HG03342 (cell line): ENCODE results near the gene AHDC1.

Experiments used
- ATAC-seq: cut with Tn5 transposase; IDR thresholded peaks from one replicate; pipeline ENCODE4 v1.9.1; 2021; ENCODE audit warnings: mild to moderate bottlenecking, moderate library complexity; ENCODE audit not compliant: unreplicated experiment

Gene AHDC1

DNA sequence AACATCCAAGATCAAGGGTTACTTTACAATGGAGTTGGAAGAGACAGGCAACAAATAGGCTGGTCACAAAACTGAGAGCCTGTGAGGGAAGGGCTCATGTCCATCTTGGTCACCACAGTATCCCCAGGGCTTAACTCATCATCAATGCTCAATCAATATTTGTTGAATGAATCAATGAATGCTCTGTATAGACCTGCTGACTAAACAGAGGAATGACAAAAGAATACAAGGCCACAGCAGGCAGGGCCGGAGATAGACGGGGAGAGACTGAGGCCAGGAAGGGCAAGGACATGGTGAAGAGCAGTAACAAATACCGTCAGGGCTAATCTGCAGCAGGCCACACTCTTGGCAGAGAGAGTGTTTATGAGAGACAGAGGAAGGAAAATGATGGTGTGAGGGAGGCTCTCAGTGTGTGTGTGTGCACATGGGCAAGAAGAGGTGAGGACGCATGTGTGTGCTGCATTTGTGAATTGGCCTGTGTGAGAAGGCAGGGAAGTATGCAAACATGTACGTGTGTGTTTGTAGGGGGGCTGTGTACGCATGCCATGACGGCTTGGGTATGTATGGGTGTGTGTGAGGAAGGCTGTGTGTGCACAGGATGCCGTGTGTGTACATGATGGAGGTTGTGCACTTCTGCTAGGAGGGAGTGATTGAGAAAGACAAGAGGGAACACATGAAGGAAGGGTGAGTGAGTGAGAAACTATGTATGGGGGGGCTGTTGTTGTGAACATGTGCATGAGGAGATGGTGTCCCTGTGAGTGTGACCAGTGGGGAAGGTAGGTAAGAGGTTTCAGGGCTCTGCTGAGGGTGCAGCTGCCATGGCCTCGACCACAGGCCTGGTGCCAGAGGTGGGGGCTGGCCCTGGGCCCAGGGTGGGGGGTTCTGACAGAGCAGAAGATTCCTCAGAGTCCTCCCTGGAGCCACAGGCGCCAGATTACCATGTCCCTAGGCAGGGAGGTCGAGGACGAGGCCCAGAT lies 15.4 kb downstream of the AHDC1 start:
- ATAC-seq, result no peak

DNA sequence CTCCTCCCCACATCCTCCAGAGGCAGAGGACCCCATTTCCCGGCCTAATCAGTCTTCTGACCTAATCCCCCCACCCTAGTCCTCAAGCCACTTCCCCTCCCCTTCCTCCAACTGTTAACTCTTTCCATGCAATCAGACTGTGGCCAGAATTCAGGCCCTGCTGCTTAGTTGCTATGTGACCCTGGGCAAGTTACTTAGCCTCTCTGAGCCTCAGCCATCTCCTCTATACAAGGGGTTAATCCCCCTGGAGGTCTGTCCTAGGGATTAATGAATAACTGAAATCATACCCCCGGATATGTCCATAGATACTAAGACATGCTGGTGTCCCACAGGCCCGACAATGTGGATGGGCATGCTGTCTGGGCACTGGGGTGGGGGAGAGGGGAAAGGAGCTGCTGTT lies 18.3 kb downstream of the AHDC1 start:
- ATAC-seq, result no peak

DNA sequence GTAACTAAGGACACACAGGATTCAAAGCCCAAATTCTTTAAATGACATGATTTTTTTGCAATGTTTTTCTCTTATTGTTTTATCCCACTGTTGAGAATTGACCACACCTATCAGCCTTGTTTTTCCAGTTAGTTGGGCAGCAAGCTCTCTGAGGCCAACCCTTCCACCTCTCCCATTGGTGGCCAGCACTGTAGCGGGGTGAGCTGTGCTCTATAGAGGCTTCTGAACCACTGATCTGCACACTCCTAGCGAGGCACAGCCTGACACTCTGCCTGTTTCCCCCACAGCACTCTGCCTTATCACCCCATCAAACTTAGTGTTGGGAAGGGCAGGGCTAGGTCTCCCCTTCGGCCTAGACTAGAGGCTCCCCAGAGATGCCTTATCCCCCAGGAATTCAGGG lies 19.5 kb downstream of the AHDC1 start:
- ATAC-seq, result no peak

DNA sequence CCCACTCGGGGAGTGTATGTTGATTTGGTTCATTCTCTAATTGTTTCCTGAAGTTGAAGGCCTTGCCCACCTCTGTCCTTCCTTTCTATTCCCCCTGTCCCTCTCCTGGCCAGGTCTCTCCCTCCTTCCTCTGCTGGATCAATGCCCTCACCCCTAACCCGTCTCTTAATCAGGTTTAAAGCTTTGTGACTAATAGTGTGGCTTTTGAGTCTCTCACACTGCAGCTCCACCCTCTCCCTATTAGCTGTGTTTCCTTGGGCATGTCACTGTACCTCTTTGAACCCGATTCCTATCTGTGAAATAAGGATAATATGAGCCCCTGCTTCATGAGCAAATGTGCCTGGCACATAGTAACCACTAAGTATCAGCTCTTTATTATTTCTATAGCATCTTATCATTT lies 20.5 kb downstream of the AHDC1 start:
- ATAC-seq, result no peak

DNA sequence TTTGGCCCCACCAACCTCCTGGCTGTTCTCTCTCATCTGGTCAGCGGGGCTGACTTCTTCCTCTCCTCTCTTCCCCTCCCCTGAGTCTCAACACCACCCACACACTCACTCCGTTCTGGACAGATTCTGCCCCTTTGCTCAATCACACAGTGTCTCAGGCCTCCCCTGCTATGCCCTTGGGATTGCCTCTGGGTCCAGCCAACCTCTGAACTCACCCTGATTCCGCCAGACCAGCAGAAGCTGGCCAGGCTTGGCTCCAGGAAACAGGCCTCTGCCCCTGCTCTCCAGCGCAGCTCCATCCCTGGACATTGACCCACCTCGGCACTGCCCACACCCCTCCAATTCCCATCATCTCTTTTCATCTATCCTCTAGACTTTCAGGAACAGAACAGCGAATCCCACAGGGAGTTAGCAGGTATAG lies 22.1 kb downstream of the AHDC1 start:
- no peak for ATAC-seq

DNA sequence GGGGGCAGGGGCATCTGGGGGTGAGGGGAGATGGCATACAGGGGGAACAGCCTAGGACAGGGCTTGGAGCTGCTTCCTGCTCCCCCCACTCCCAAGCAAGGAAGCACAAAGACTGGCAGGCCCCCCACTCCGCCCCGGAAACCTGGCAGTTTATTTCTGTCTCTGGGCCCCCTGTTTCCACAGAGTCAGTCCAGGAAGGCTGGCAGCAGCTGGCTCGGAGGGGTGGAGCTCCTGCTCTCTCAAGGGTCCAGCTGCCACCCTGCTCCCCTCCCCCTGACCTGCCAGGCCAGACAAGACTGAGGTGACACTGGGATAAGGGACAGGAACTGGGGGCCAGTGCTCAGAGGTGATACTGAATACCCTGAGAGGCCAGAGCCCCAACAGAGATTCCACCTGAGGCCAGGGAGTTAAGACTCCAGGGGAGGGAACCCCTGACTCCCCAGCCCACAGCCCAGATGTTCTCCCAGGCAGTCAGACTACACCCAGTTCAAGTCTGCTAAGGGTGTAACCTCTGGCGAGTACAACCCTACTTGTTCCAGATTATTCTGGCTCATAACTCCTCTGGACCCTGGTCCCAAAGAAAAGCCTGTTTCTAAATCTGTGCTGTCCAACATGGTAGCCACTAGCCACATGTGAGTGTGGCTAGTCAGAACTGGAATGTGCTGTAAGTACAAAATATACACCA lies 26.3 kb downstream of the AHDC1 start:
- no peak for ATAC-seq

DNA sequence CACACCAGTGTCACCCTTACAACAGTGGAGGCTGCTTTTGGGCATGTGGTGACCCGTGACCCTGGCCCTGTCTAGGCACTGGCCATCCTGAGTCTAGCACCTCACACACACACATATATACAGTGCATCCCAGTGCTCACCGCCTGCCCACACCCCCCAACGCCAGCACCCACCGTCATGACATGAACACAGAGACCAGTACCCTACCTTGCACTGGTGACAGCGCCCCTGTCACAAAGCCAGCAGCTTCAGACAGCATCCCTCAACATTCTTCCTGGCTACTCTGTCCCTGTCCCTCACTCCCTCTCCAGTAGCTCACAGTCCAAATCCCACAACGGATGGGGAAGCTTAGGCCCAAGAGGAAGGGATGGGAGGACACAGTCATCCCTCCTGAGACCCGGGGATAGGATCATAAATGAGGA lies 27.1 kb downstream of the AHDC1 start:
- no peak for ATAC-seq

DNA sequence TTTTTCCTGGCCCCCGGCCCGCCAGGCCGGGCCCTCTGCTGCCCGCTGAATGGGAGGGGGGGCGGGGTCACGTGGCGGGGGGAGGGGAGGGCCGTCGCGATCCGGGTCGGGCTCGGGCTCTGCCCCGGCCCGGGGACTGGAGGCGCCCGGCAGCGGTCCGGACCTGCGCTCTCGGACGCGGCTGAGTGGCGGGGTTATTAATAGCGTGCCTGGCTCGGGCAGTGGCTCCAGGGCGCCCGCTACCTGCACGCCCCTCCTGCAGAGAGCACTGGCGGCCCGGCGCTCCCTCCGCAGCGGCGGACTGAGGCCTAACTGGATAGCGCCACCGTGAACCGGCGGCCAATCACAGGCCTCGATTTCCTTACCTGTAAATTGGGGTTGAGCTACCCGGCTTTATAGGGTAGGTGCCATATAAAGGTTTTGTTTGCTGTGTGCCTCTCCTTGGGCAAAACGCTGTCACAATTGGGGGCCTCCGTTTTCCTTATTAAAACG lies 28.1 kb downstream of the AHDC1 start:
- no peak for ATAC-seq

DNA sequence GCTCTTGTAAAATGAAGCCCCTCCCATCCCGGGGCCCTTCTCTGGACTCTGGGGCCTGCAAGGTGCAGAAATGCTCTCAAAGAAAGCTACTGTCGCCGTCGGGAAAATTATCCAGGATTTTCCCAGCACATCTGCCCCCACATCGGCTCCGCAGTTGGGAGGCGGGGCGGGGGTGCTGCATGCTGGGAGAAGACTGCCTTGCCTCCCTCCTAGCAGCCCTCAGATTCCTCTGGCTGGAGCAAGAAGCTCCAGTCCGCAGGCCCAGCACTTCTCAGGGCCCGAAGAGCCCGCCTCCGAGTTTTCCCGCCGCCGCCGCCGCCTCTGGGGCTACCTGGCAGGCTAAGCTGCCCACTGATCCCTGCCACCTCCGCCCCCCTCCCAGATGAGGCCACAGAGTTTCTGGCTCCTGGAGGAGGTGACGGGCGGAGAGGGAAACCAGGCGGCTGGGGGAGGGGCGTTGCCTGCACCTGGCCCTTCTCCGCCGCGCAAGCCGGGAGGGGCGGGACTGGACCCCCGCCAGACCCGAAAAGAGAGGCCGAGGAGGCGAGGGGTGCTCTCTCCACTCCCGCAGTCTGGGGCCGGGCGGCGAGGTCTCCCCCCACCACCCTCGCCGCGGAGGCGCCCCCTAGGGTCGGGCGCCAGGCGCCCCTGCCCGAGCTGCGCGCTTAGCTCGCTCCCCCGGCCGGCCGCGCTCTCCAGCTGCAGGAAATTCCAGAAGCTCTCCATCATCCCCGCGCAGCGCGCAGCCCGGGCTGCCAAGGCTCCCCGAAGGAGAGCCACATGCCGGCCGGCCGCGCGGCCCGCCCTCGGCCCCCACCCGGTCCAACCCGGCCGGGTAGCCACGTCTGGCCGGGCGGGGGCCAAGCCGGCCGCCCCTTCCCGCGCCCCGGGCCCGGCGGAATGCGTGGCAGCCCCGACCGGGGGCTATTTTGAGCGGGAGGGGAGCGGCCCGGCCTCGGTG lies 28.8 kb downstream of the AHDC1 start:
- ATAC-seq, result no peak

DNA sequence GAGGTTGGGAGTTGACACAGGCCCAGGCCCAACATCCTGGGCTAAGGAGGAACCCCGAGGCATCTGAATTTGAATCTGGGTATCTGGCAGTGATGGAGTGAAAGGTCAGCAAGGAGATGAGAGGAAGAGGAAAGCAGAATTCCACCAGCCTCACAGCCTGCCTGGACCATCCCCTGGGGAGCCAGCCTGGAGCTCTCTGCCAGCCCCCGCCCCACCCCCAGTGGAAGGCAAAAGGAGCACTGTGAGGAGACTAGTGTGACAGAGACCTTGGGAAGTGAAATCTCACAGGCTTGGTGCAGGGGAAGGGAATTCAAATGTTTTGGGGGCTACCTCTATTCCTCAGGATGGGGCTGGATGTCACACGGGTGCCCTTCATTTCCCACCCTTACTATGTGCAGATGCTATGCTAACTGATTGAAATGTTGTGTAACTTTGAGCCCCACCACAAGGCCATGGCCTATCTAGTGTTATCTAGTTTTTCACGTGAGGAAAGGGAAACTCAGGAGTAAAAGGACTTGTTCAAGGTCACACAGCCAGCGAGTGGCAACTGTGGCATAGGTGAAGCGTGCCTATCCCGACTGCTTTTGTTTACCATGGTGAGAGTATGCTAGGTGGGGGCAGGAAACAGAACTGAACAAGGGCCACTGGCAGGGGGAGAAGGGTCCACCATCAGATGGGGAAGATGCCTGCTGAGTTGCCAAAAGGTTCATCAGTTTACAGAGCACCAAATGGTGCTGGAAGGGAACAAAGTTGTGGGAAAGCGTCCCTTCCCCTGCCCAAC lies 29.8 kb downstream of the AHDC1 start:
- no peak for ATAC-seq

DNA sequence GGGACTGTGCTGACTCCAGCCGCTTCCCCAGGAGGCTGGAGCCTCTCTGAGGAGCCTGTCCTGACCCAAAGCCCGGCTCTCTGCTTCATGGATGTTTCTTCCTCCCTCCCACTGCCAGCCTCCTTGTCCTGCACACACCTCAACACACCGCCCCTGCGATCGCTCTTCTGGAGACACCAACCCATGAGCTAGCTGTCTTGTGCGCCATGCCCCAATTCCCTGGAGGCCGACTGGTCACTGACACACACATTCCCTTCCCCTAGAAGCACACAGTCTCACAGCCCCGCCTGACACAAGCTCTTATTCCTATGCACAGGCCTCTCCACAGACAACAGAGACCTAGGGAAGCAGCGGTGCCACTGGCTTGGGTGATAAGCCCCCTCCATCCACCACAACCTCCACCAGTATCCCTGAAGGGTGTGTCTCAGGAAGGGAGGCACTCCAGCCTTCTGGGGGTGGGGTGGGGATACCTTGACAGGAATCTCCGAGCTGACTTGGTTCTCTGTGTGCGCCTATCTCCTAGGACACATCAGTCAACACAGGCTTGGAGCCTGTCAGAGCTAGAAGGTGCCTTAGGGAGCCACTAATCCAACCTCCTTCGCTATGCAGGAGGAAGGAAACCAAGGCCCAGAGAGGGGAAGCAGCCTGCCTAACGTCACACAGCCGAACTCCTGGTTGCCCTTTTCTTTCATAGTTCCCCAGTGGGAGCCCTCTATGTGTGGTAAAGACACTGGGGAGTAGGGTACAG lies 31.1 kb downstream of the AHDC1 start:
- ATAC-seq, result no peak

DNA sequence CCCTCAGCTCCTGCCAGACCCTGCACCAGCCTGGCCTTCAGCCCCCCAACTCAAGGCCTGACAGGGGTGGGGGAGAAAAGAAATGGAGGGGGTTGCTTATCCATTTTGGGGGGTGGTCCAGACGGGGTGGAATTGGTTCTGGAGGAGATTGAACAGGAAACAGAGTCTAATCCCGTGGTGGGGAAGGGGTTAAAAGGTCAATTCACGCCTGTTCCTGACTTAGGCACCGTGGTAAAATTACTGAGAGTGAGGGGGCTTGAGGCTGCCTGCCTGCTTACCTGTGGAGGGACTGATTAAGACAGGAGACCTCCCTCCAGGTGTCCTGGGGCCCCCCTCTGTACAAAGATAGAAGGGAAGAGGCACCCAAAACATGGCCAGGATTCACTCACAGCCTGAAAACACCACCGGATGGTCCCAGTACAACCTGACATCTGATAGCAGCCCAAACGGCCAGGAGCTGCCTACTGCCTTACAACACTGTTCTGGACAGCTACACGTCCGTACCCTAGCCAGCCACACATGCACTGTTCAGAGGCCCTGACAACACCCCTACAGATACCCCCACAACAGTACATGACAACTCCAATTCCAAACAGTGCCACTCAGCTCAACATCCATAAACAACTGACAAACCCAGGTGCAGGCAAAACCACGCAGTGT lies 31.8 kb downstream of the AHDC1 start:
- no peak for ATAC-seq

DNA sequence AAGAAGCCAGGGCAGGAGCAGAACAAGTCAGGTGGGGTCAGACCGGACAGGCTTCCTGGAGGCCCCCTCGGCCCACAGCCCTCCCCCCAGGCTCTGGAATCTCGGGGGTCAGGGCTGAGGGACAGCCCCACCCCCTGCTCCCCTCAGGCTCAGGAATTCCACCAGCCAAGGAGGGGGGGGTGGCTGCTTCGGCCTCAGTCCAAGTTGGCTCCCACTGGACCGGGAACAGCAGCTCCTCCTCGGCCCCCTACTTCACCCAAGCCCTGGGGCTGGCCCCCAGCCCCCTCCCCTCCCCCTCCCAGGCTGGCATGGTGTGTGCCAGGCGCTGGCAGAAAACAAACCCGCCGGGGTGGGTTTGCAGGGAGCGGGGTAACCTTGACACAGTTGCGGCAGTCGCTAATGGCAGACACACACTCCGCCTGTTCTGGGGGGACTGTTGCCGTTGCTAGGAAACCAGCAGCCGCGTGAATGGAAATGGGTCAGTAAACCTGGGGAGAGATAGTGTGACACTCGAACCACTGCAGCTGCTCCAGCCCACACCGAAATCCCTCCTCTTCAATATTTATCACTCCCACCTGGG lies 32.4 kb downstream of the AHDC1 start:
- no peak for ATAC-seq

DNA sequence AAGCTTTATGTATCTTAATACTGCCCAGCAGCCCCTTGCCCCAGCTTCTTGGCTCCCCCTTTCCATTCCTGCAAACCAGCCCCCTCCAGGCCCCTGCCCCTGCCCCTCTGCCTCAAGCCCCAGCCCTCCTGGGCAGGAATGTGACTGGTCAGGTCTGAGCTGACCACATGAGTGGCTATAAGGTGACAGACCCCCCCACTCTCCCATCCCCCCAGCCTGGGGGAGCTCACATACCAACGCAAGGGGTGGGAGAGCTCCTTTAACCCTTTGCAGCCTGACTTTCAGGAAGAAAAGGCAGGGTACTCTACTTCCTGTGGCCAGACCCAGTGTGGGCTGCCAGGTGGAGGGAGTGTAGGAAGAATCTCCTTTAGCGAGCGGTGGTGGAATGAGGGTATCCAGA lies 33.2 kb downstream of the AHDC1 start:
- no peak for ATAC-seq

DNA sequence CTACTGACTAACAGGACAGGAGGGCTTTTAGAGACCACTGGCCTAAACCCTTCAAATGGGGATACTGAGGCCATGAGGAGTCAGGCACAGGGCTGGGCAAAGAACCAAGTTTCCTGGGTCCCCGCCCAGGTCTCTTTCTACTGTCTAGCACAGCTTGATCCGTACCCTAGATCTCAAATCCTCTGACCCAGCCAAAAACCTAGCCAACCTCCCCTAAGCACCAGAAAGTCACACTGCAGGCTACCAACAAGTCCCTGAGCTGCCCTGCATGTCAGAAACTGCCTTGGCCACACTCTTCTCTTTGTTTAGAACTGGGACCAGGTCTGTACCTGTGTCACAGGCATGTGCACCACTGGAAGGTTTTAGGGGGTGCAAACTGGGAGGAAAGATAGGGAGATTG lies 33.6 kb downstream of the AHDC1 start:
- ATAC-seq, result no peak

DNA sequence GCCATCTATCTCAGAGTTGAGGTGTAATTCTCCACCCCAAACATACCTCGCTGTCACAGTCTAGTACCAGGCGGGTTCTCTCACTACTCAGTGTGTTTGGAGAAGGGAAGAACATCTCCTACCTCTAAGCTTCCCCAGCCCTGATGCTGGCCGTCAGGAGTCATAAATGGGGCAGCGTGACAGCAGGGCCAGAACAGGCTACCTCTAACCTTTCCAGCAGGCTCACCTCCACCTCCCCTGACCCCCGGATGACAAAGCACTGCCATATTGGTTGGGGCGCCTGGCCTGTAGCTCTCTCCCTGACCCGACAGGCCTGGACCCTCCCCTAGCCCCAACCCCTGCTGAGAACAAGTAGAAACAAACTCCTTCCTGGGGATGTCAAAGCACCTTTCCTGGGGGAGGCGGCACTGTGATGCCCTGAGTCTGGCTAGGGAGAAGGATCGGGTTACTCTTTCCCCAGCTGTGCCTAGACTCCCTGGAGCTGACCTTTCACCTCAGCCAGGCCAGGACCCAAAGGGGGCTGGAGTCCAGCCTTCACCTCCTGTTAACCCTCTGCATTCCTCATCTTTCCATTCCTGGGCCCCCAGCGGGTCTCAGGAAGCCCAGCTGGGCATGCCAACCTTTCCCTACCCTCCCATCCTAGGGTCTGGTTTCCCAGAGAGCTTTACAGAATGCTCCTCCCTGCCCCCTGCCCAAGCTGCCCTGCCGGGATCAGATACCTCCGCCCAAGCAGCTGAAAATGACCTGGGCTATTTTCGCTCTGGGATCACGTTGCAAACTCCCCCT lies 34.2 kb downstream of the AHDC1 start:
- no peak for ATAC-seq

DNA sequence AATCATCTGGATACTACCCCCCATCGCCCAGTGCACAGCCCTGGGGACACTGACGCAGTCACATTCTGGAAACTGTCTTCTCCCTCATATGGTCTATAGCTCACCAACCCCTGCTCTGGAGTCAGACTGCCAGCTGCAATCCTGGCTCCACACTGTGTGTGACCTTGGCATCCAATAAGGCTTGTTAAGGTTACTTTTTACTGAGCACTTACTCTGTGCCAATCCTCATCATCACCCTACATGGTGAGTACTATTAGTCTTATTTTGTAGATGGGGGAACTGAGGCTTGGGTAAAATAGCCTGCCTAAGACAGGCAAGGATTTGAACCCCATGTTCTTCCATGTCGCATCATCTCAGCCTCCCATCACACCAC lies 34.9 kb downstream of the AHDC1 start:
- no peak for ATAC-seq
